HepG2 (cell line): ENCODE results near the gene PRSS53. TPM values are rescaled to one million over a fixed set of nuclear protein-coding genes. Genes with fewer than 3 reads are reported as not detected.

ENCODE experiments used
- KIAA2018 ChIP-seq: sonication (generic); formaldehyde crosslinking; IDR thresholded peaks from 2 replicates; pipeline ENCODE4 v1.5.0; 2020; ENCODE audit warnings: mild to moderate bottlenecking, missing genetic modification reagents, borderline replicate concordance
- NBN ChIP-seq: fragments of 450-650 bp; conservative IDR thresholded peaks from 2 replicates; pipeline ENCODE4 v1.6.1; 2017
- NCOR1 ChIP-seq: fragments of 200-600 bp; sonication (generic); IDR thresholded peaks from 2 replicates; pipeline ENCODE4 v1.7.0; 2017; ENCODE audit warnings: antibody characterized with exemption, low read length, borderline replicate concordance
- NKX3-1 ChIP-seq: sonication (generic); formaldehyde crosslinking; IDR thresholded peaks from 2 replicates; pipeline ENCODE4 v1.5.0; 2020; ENCODE audit warnings: missing genetic modification reagents
- NPAS2 ChIP-seq: sonication (generic); formaldehyde crosslinking; IDR thresholded peaks from 2 replicates; pipeline ENCODE4 v1.8.0; 2022; ENCODE audit warnings: mild to moderate bottlenecking, missing genetic modification reagents, borderline replicate concordance
- POLR2A ChIP-seq, 2 experiments: IDR thresholded peaks; 2 replicates each; pipeline ENCODE4 v1.6.1; 2011; ENCODE audit warnings: low read depth in 2 of 2, low read length in 2 of 2, mild to moderate bottlenecking in 1 of 2, moderate library complexity in 1 of 2; ENCODE audit not compliant: insufficient read depth in 1 of 2
- RBAK ChIP-seq: sonication (generic); formaldehyde crosslinking; IDR thresholded peaks from 2 replicates; pipeline ENCODE4 v1.5.1; 2020; ENCODE audit warnings: mild to moderate bottlenecking, missing genetic modification reagents
- THYN1 ChIP-seq: sonication (generic); formaldehyde crosslinking; IDR thresholded peaks from 2 replicates; pipeline ENCODE4 v1.8.1; 2023; ENCODE audit warnings: low read depth, mild to moderate bottlenecking, moderate library complexity, missing genetic modification reagents, borderline replicate concordance
- ZFP36 ChIP-seq: fragments of 150-350 bp; IDR thresholded peaks from 2 replicates; pipeline ENCODE4 v1.6.1; 2018; ENCODE audit warnings: borderline replicate concordance, low read length, low read depth; ENCODE audit not compliant: partially characterized antibody
- ZNF280B ChIP-seq: sonication (generic); formaldehyde crosslinking; IDR thresholded peaks from 2 replicates; pipeline ENCODE4 v1.5.0; 2020; ENCODE audit warnings: missing genetic modification reagents, mild to moderate bottlenecking, borderline replicate concordance
- ZNF326 ChIP-seq: sonication (generic); formaldehyde crosslinking; IDR thresholded peaks from 2 replicates; pipeline ENCODE4 v1.4.0; 2020; ENCODE audit warnings: missing genetic modification reagents, borderline replicate concordance
- ZNF468 ChIP-seq: sonication (generic); formaldehyde crosslinking; IDR thresholded peaks from 2 replicates; pipeline ENCODE4 v1.8.0; 2022; ENCODE audit warnings: mild to moderate bottlenecking, moderate library complexity, missing genetic modification reagents
- ZNF550 ChIP-seq: sonication (generic); formaldehyde crosslinking; IDR thresholded peaks from 2 replicates; pipeline ENCODE4 v1.4.0; 2020; ENCODE audit warnings: mild to moderate bottlenecking, missing genetic modification reagents, borderline replicate concordance
- ZNF709 ChIP-seq: sonication (generic); formaldehyde crosslinking; IDR thresholded peaks from 2 replicates; pipeline ENCODE4 v1.5.0; 2020; ENCODE audit warnings: mild to moderate bottlenecking, missing genetic modification reagents
- polyA plus RNA-seq, 8 experiments: library from polyadenylated mRNA; depleted of rRNA in 3 of 8; stranded (reverse) in 7 of 8; unstranded in 1 of 8; fragments of >200 nt; fragmentation: Illumina TruSeq in 4 of 8; extraction: Trizol in 4 of 8; gene quantifications; 2 replicates each; pipeline versions ENCODE4 v1.2.1 to v1.2.3, GENCODE V29; 2011 to 2016; ENCODE audit warnings: low read depth in 4 of 8, missing spikeins in 1 of 8, mixed read lengths in 1 of 8; ENCODE audit not compliant: insufficient read depth in 1 of 8
- total RNA-seq, 5 experiments: library from RNA; depleted of rRNA; stranded (reverse); fragments of >200 nt; fragmentation: Illumina TruSeq; extraction: Trizol; gene quantifications; 2 replicates each; pipeline ENCODE4 v1.2.3, GENCODE V29; 2016; ENCODE audit warnings: low read depth in 1 of 5
- TF ChIP-seq, protein P1 (sequence below): sonication (generic); formaldehyde crosslinking; IDR thresholded peaks from 2 replicates; pipeline ENCODE4 v1.5.1; 2020; ENCODE audit warnings: mild to moderate bottlenecking, missing genetic modification reagents

PRSS53 gene
- total and polyA plus RNA-seq, 2 of the 13 experiments (the other 11 are each of a cell fraction or from before 2014, with no cell fraction given): 2.2 to 7.4 TPM

- TF ChIP-seq ZNF280B (CRISPR knock-in tag) (peak; percentile 82; the same call in 1 of the 2 replicates), NPAS2 (CRISPR knock-in tag) (no peak), NBN (no peak), ZNF709 (CRISPR knock-in tag) (peak; percentile 54; the same call in 1 of the 2 replicates), ZFP36 (no peak), ZNF468 (CRISPR knock-in tag) (peak; percentile 80; the same call in 1 of the 2 replicates), KIAA2018 (CRISPR knock-in tag) (no peak), POLR2A (IDR thresholded peaks at IDR 0.05; ENCODE audit: insufficient read depth in 1 of 2, low read depth in 2 of 2, low read length in 2 of 2) (0 out of 4 replicates have a peak, but pooled peaks of 1 of the 2 experiments have one; percentile 17), NCOR1 (no peak), RBAK (CRISPR knock-in tag) (no peak), ZNF326 (CRISPR knock-in tag) (no peak), THYN1 (no peak), ZNF550 (CRISPR knock-in tag) (no peak), NKX3-1 (CRISPR knock-in tag) (no peak)
- TF ChIP-seq, protein P1, sequence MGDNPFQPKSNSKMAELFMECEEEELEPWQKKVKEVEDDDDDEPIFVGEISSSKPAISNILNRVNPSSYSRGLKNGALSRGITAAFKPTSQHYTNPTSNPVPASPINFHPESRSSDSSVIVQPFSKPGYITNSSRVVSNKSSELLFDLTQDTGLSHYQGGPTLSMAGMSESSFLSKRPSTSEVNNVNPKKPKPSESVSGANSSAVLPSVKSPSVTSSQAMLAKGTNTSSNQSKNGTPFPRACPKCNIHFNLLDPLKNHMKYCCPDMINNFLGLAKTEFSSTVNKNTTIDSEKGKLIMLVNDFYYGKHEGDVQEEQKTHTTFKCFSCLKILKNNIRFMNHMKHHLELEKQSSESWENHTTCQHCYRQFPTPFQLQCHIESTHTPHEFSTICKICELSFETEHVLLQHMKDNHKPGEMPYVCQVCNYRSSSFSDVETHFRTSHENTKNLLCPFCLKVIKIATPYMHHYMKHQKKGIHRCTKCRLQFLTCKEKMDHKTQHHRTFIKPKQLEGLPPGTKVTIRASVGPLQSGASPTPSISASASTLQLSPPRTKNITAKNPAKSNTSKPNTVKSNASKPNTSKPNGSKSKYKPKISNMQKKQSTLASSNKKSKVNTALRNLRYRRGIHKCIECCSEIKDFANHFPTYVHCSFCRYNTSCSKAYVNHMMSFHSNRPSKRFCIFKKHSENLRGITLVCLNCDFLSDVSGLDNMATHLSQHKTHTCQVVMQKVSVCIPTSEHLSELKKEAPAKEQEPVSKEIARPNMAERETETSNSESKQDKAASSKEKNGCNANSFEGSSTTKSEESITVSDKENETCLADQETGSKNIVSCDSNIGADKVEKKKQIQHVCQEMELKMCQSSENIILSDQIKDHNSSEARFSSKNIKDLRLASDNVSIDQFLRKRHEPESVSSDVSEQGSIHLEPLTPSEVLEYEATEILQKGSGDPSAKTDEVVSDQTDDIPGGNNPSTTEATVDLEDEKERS (CRISPR knock-in tag): no peak; the same call in 1 of the 2 replicates
Observed at GRCh38 chr16:31072540-31073141, 16.1 kb downstream of the PRSS53 start (continued).
